GM21825 (cell line): ENCODE data around the gene PDE6D.
"Not testable (repeated sequence)": the region's sequence is repeated elsewhere in the genome, so short reads cannot be mapped to it uniquely, and the experiment has no call there.

Source experiments
- ATAC-seq: cut with Tn5 transposase; IDR thresholded peaks from one replicate; pipeline ENCODE4 v1.9.1; 2021; ENCODE audit warnings: mild to moderate bottlenecking, moderate library complexity; ENCODE audit not compliant: unreplicated experiment

The PDE6D gene

GRCh38 chr2:231720987-231721966, 59.8 kb downstream of the PDE6D start:
- peak; percentile 74 for ATAC-seq

- ATAC-seq: no peak
These were observed 60.6 kb downstream of the PDE6D start for GRCh38 chr2:231720292-231720986.

DNA sequence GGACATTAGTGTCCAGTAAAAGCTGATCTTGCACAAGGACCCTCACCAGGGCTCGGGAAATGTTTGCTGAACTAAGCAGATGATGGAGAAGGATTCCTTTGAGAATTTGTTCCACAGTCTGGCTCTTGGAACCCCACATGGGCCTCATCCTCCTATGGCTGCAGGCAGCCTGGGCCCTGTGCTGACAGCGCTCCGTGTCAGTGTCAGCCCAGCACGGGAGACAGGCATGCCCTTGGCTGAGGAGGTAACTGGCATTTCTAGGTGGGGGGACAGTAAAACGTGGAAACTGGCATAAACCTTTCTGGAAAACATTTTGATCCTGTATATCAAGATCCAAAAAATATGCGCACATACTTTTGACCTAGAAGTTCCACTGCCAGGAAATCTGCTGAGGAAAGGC, 62.3 kb downstream of the PDE6D start:
- ATAC-seq: no peak

DNA sequence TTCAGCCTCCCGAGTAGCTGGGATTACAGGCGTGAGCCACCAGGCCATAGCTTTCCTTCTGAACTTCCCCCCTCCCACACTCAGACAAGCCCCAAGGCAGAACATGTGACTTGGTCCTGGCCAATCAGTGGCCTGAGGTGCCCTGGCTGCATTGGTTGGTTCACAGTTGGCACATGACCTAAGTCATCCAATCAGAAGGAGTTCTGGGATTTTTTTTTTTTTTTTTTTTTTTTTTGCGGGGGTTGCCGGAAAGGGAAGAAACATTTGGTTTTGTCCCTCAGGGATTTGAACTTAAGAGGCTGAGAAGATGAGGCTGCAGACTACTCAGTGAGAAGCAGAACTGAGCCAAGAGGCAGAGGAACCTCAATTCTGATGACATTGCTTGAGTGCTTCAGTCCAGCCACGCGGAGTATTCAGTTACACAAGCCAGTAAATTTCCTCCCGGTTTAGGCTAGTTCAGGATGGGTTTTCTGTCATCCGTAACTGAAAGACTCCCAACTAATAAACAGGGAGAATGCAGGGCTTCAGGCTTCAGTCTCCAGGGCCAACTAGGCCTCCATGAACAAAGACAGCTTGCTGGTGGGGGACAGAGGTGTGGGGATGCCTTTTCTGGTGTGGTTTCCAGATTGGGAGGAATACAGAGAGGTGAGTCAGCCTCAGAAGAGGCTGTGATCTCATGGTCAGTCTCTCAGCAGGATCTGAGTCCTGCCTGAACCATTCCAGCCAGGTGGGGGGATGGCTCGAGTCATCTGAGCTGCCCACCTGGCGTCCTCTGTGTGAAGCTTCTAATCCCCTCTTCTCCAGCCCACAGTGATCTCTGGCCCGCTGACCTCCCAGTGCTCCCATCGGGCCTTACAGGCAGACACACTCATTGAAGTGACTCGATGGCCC, 63.6 kb downstream of the PDE6D start:
- ATAC-seq: no peak

DNA sequence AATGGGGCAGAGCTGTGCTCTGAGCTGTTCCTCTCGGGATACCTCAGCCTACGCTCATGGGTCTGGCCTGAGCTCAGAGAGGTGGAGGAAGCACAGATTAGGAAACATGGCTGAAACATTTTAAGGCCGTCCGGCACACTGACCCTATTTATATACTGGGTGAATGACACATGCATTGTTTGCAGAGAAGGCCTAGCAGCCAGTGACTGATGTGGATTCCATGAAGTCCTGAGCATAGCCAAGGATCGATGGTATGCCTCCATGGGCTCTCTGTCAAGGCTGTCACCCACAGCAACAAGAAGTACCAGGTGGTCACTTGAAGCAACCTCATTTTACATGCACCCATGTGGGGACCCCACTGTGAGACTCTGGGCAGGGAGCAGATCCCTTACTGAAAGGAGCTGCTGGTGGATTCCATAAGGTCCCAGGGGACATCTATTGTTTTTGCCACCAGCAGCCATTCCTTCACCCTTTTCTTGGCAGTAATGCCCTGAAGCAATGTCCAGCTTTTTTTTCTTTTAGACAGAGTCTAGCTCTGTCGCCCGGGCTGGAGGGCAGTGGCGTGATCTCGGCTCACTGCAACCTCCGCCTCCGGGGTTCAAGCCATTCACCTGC, 64.3 kb downstream of the PDE6D start:
- ATAC-seq: no peak

DNA sequence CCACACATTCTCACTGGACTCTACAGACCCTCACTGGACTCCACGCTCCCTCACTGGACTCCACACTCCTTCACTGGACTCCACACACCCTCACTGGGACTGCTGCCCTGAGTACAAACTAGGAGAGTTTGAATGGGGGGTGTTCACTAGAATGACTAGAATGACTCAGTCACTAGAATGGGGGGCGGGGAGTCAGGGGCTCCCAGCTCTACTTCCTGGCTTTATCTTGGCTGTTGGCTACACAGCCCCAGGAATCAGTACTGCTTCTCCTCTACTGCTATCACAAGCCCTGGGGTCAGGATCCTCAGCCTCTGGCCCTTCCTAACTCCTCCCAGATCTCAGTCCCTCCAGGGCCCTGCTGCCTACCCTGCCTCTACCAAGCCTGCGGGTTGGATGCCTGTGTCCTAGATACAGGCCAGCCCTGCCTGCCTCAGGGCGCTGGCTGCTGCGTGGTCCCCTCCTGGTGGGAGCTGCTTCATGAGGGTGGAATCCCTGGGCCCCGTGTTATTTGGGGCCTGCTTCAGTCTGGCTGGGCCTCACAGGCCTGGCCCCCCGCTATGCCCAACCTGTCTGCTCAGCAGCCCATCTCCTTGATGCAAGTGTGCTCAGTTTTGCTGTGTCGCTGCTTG, 65.0 kb downstream of the PDE6D start:
- ATAC-seq: no peak

- no peak for ATAC-seq
These were observed 65.6 kb downstream of the PDE6D start for GRCh38 chr2:231715499-231715837.

GRCh38 chr2:231714639-231715498, 66.2 kb downstream of the PDE6D start:
- peak; percentile 23 for ATAC-seq

- peak; percentile 34 for ATAC-seq
These were observed 67.1 kb downstream of the PDE6D start for GRCh38 chr2:231713730-231714638.

GRCh38 chr2:231713406-231713729, 67.7 kb downstream of the PDE6D start:
- not testable (repeated sequence) for ATAC-seq

DNA sequence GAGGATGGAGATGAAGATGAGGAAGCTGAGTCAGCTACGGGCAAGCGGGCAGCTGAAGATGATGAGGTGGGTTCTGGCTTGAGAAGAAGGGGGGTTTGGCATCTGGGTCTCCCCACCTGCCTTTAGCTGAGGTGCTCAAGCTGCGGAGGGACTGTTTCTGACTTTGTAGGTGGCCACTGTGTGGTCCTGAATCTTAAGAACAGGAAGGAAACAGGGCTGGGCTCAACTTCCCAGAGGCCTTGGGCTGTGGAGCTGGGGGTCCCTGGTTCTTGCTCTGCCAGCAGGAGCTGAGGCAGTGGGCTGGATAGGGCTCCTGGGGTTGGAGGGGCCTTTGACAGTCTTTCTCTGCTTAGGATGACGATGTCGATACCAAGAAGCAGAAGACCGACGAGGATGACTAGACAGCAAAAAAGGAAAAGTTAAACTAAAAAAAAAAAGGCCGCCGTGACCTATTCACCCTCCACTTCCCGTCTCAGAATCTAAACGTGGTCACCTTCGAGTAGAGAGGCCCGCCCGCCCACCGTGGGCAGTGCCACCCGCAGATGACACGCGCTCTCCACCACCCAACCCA, 68.5 kb downstream of the PDE6D start:
- not testable (repeated sequence) for ATAC-seq

DNA sequence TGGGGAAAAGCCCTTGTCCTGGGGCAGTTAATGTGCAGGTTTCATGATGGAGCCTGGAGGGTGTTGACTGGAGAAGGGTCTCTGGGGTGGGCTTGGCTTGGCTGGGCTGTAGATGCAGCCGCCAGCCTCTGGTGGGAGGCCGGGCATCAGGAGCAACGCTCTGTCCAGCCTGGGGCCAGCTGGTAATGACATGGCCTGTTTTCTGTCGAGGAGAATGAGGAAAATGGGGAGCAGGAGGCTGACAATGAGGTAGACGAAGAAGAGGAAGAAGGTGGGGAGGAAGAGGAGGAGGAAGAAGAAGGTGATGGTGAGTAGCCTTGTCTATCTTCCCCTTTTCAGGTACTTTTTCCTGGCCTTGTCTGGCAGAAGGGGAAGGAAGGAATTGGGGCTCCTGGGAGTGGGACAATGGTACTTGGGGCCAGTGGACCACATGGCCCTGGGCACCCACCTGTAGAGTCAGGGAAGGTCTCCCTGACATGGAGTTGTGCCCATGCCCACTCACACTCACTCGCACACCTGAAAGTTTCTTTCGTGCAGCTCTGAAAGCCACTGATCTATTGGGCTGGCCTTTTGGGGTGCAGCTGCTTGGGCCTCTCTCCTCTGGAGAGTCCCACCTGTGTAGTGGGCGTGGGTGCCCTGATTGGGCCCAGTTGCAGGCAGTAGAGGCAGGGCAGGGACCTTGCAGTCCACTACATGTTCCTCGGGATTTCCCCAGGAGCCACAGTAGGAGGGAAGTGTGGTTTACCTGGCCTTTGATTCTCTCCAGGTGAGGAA, 69.2 kb downstream of the PDE6D start:
- ATAC-seq: no peak

DNA sequence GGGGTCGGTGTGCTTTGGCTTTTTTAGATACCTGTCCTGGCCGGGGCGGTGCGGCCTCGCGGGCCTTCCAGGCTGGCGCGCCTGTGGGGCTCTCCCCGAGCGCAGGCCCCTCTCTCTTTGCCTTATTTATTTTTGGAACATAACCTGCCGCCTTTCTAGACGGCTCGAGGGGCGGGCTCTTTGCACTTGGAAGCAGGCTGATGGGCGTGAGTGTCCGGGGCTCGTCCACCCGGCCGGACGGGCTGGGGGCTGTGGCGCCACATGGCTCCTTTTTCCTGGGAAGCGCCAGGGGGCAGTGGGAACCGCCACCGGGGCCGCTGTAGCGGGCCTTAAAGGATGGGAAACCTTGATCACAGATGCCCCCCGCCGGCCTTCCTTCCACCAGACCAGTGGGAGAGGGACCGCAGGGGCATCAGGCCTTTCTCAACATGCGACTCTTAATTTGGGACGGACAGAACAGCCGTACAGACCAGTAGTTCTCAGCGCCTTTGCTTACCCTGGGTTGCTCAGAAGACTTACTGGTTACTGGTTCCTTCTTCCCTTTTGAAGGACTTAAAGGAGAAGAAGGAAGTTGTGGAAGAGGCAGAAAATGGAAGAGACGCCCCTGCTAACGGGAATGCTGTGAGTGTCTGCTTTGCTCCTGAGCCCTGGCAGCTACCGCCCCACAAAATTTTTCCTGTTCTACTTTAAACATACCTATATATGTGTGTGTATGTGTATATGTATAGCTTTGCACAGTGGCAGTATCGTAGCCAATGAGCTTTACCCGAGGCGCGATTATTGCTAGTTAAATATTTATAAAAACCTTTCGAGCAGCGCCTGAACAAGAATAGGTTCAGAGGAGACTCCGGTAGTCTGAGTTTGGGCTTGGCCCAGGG, 70.0 kb downstream of the PDE6D start:
- ATAC-seq: no peak

DNA sequence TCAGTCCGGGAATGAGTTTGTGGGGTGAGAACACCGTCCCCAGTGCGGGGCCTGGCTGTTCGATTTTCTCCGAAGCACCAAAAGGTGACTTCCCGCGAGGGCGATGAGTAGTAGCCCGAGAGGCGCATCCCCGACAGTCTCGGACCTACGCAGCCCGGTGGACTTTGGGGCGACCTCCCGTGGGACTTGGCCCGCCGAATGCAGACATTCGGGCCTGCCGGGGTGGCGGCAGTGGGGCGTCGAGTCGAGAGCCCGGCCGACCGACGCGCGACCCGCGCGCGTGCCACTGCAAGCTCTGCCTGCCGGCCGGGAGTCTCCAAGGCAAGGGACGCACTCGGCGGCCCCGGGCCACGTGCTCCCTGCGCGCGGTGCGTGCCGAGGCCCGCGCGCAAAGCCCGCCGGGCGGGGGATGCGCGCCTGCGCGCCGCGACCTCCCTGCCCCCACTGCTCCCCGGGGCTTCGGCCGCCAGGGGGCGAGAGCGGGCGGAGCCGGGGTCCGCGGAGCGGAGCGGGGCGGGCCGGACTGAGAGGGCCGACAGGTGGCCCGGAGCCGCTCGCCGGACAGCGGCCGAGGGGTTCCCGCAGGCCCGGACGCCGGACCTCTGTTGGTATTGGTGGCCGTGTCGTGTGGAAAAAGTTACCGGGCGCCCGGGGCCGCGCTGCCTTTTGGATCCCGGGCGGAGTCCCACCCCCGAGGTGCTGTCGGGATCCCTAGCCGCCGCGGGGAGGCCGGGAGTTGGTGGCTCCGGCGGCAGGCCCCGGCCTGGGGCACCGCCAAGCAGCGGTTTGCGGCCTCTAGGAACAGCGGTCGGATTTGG, 70.9 kb downstream of the PDE6D start:
- ATAC-seq: peak; percentile 14

GRCh38 chr2:231709636-231709980, 71.5 kb downstream of the PDE6D start:
- ATAC-seq: no peak
